GM12891 (cell line): ENCODE results near the gene FRMPD4.

Source experiments
- POLR2AphosphoS5 ChIP-seq: IDR thresholded peaks from 2 replicates; pipeline ENCODE4 v1.6.1; 2011; ENCODE audit warnings: low read depth, low read length, control low read depth
- TAF1 ChIP-seq: IDR thresholded peaks from 2 replicates; pipeline ENCODE4 v1.6.1; 2011; ENCODE audit warnings: low read depth, low read length, control low read depth

DNA sequence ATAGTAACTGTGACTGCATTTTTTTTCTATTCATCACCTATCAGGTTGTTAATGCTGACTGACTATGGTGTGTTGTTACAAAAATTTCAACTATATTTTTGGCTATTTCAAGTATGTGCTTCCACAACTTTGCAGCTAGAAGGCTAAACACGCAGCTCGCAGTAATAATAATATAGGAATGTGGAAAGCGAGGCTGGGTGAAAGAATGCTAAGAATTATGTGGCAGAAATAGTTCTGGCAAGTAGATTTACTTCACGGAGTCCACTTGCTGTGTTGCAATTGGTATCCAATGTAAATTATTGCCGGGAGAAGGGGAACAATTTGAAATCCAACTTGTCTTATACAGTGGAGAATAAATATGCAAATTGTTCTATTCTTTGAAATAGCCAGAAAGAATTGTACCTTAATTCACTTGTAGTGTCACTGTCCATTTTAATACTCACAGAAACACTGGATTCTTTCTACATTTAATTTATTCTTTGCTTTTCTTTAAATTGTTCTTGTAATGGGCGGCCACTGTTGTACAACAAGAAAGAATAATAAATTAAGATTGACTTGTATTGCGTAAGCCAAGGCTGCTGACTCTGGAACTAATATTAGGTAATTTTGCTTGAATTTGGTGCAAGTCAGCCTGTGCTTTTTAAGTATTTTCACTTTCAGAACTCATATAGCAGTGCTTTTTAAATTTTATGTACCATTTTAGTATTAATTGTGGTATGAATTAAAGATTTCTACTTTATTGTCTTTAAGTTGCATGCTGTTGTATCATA, 154.9 kb downstream of the FRMPD4 start:
- TF ChIP-seq POLR2AphosphoS5 (no peak), TAF1 (no peak)
